ENCODE measurements around the gene RTBDN.

Gene RTBDN

DNA sequence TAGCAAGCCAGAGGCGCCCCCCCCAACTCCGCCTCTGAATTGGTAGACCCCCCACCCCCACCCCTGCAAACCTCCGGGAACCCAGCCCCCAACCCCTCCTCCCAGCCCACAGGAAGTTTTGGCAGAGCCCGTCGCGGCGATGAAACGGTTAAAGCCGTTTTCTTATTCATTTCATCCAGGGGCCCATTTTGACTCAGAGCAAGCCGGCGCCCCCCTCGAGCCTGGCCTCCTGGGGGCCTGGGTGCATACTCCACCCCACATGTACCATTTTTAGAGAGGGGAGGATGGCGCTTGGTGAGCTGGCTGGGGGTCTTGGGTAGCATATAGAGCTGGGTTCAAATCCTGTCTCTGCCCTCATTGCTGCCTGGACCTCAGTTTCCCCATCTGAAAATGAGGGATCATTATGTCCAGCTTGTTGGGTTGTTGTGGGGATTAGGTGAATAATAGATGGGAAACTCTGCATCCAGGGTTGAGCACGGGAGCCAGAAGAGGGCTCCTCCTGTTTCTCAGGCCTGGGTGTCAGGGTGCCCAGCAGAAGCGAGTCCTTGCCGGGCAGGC is 51.0 kb downstream of the RTBDN start:
- Histone ChIP-seq H3K4me2 (ENCODE audit: low read length) (peak overlapping the region; percentile 94), H3K79me2 (no peaks in the 10 kb centered on the region), H3K27ac (peak overlapping the region; percentile 100), H3K4me3 (ENCODE audit: low read depth, low read length) (peak overlapping the region; percentile 64), H3K9me3 (ENCODE audit: control insufficient read depth, low read length) (no peaks in the 10 kb centered on the region), H2AFZ (peak overlapping the region; percentile 54), H3K27me3 (ENCODE audit: control insufficient read depth, insufficient read depth, low read length) (no peaks in the 10 kb centered on the region), H3K36me3 (ENCODE audit: control insufficient read depth, insufficient read depth, low read length) (no peaks in the 10 kb centered on the region), H3K9ac (no peak overlapping the region), H3K4me1 (peaks cover 66% of the 10 kb centered on the region)
- TF ChIP-seq, protein P1, sequence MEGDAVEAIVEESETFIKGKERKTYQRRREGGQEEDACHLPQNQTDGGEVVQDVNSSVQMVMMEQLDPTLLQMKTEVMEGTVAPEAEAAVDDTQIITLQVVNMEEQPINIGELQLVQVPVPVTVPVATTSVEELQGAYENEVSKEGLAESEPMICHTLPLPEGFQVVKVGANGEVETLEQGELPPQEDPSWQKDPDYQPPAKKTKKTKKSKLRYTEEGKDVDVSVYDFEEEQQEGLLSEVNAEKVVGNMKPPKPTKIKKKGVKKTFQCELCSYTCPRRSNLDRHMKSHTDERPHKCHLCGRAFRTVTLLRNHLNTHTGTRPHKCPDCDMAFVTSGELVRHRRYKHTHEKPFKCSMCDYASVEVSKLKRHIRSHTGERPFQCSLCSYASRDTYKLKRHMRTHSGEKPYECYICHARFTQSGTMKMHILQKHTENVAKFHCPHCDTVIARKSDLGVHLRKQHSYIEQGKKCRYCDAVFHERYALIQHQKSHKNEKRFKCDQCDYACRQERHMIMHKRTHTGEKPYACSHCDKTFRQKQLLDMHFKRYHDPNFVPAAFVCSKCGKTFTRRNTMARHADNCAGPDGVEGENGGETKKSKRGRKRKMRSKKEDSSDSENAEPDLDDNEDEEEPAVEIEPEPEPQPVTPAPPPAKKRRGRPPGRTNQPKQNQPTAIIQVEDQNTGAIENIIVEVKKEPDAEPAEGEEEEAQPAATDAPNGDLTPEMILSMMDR (IDR thresholded peaks at IDR 0.05): no peak

GRCh38 chr19:12782424-12783290 is 51.7 kb downstream of the RTBDN start:
- peak overlapping the region; percentile 64 for H3K4me3 ChIP-seq (ENCODE audit: low read depth, low read length)
- H3K9ac ChIP-seq: peak overlapping the region; percentile 75
- TF ChIP-seq, protein P1 (IDR thresholded peaks at IDR 0.05): peak; percentile 31
- peak overlapping the region; percentile 100 for H3K27ac ChIP-seq
- peaks cover 60% of the 10 kb centered on the region for H3K4me1 ChIP-seq
- no peaks in the 10 kb centered on the region for H3K79me2 ChIP-seq
- no peaks in the 10 kb centered on the region for H3K9me3 ChIP-seq (ENCODE audit: control insufficient read depth, low read length)
- no peaks in the 10 kb centered on the region for H3K27me3 ChIP-seq (ENCODE audit: control insufficient read depth, insufficient read depth, low read length)
- H3K4me2 ChIP-seq (ENCODE audit: low read length): peak overlapping the region; percentile 94
- peak overlapping the region; percentile 74 for H2AFZ ChIP-seq
- no peaks in the 10 kb centered on the region for H3K36me3 ChIP-seq (ENCODE audit: control insufficient read depth, insufficient read depth, low read length)

DNA sequence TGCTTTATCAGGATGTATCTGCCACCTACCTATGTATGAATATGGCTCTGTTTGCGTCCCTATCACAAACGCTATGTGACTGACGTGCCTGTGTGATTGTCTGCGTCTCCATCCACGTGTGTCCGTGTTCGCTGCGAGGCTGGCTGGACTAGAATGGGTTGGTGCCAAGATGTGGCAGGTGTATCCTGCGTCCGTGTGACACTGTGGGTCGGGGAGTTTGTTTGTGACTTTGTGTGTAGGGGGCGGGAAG is 52.3 kb downstream of the RTBDN start:
- Histone ChIP-seq H2AFZ (peak overlapping the region; percentile 74), H3K9me3 (ENCODE audit: control insufficient read depth, low read length) (no peaks in the 10 kb centered on the region), H3K4me2 (ENCODE audit: low read length) (peak overlapping the region; percentile 94), H3K9ac (no peak overlapping the region), H3K27ac (peak overlapping the region; percentile 100), H3K4me1 (peaks cover 60% of the 10 kb centered on the region), H3K36me3 (ENCODE audit: control insufficient read depth, insufficient read depth, low read length) (no peaks in the 10 kb centered on the region), H3K27me3 (ENCODE audit: control insufficient read depth, insufficient read depth, low read length) (no peaks in the 10 kb centered on the region), H3K79me2 (no peaks in the 10 kb centered on the region), H3K4me3 (ENCODE audit: low read depth, low read length) (peak overlapping the region; percentile 64)
- TF ChIP-seq, protein P1 (IDR thresholded peaks at IDR 0.05): no peak

GRCh38 chr19:12779162-12779993 is 55.0 kb downstream of the RTBDN start:
- Histone ChIP-seq H3K27me3 (ENCODE audit: control insufficient read depth, insufficient read depth, low read length) (no peaks in the 10 kb centered on the region), H3K4me3 (ENCODE audit: low read depth, low read length) (no peak overlapping the region), H2AFZ (peak overlapping the region; percentile 92), H3K27ac (peak overlapping the region; percentile 90), H3K4me1 (peaks cover 35% of the 10 kb centered on the region), H3K79me2 (no peaks in the 10 kb centered on the region), H3K9me3 (ENCODE audit: control insufficient read depth, low read length) (no peaks in the 10 kb centered on the region), H3K36me3 (ENCODE audit: control insufficient read depth, insufficient read depth, low read length) (no peaks in the 10 kb centered on the region), H3K9ac (no peak overlapping the region), H3K4me2 (ENCODE audit: low read length) (peak overlapping the region; percentile 97)
- TF ChIP-seq, protein P1 (IDR thresholded peaks at IDR 0.05): no peak

Data from parathyroid adenoma (tissue), 2 donors.